SK-N-SH (cell line): ENCODE measurements around the gene SEMA3F.

Experiments used
- EZH2phosphoT487 ChIP-seq: fragments of 200-600 bp; sonication (generic); IDR thresholded peaks from 2 replicates; pipeline ENCODE4 v1.6.1; 2017; ENCODE audit warnings: low read depth, mixed run types, mild to moderate bottlenecking, antibody characterized with exemption, moderate library complexity, borderline replicate concordance
- NFIC ChIP-seq: IDR thresholded peaks from 2 replicates; pipeline ENCODE4 v1.4.0; 2012; ENCODE audit warnings: borderline replicate concordance
- NRF1 ChIP-seq: IDR thresholded peaks from 2 replicates; pipeline ENCODE4 v1.6.1; 2012; ENCODE audit warnings: low read depth, mild to moderate bottlenecking, low read length
- POLR2AphosphoS5 ChIP-seq: IDR thresholded peaks from 2 replicates; pipeline ENCODE4 v1.6.1; 2012; ENCODE audit warnings: low read depth, low read length
- RFX5 ChIP-seq: IDR thresholded peaks from 2 replicates; pipeline ENCODE4 v1.6.1; 2012; ENCODE audit warnings: mild to moderate bottlenecking, improper control_type of control experiment, low read length
- RXRA ChIP-seq: IDR thresholded peaks from 2 replicates; pipeline ENCODE4 v1.4.0; 2012; ENCODE audit warnings: low read depth, mild to moderate bottlenecking, borderline replicate concordance
- SMC3 ChIP-seq: IDR thresholded peaks from 2 replicates; pipeline ENCODE4 v1.6.1; 2012; ENCODE audit warnings: low read depth, low read length, improper control_type of control experiment
- TAF1 ChIP-seq: IDR thresholded peaks from 2 replicates; pipeline ENCODE4 v1.6.1; 2012; ENCODE audit warnings: low read depth, mild to moderate bottlenecking, low read length, moderate library complexity, borderline replicate concordance
- TF ChIP-seq, protein P1 (sequence below): fragments of 200-600 bp; sonication (generic); IDR thresholded peaks from 2 replicates; pipeline ENCODE4 v1.6.1; 2017; ENCODE audit warnings: antibody characterized with exemption, mild to moderate bottlenecking, moderate library complexity
- TF ChIP-seq, protein P2 (sequence below): IDR thresholded peaks from 2 replicates; pipeline ENCODE4 v1.4.0; 2012; ENCODE audit warnings: low read depth, borderline replicate concordance
- TF ChIP-seq, protein P3 (sequence below): IDR thresholded peaks from 2 replicates; pipeline ENCODE4 v1.6.1; 2012; ENCODE audit warnings: mild to moderate bottlenecking, low read depth, low read length, moderate library complexity

DNA sequence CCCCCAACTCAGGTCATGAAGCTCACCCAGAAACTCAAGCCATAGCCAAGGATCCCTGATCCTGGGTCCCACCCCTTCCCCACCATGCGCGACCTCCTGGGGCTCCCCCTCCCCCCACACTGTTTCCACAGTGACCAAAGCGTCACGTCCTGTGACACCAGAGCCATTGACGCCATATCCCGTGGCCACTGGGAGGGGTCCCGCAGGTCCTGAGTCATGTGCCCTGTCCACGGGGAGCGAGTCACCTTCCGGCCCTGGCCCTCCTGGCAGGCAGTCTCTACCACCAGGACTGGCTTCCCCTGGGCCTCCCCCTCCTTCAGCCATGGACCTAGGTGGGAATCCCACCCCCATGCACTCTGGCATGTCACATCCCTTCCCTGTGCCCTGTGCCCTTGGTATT is 15.6 kb downstream of the SEMA3F start:
- TF ChIP-seq, protein P1, sequence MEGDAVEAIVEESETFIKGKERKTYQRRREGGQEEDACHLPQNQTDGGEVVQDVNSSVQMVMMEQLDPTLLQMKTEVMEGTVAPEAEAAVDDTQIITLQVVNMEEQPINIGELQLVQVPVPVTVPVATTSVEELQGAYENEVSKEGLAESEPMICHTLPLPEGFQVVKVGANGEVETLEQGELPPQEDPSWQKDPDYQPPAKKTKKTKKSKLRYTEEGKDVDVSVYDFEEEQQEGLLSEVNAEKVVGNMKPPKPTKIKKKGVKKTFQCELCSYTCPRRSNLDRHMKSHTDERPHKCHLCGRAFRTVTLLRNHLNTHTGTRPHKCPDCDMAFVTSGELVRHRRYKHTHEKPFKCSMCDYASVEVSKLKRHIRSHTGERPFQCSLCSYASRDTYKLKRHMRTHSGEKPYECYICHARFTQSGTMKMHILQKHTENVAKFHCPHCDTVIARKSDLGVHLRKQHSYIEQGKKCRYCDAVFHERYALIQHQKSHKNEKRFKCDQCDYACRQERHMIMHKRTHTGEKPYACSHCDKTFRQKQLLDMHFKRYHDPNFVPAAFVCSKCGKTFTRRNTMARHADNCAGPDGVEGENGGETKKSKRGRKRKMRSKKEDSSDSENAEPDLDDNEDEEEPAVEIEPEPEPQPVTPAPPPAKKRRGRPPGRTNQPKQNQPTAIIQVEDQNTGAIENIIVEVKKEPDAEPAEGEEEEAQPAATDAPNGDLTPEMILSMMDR = no peak
- TF ChIP-seq RXRA (no peak), NFIC (peak; percentile 45; the same call in 1 of the 2 replicates), NRF1 (no peak), SMC3 (no peak), POLR2AphosphoS5 (no peak), EZH2phosphoT487 (no peak), TAF1 (no peak), RFX5 (no peak)
- TF ChIP-seq, protein P2, sequence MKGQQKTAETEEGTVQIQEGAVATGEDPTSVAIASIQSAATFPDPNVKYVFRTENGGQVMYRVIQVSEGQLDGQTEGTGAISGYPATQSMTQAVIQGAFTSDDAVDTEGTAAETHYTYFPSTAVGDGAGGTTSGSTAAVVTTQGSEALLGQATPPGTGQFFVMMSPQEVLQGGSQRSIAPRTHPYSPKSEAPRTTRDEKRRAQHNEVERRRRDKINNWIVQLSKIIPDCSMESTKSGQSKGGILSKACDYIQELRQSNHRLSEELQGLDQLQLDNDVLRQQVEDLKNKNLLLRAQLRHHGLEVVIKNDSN = peak; percentile 65; the same call in 1 of the 2 replicates
- TF ChIP-seq, protein P3, sequence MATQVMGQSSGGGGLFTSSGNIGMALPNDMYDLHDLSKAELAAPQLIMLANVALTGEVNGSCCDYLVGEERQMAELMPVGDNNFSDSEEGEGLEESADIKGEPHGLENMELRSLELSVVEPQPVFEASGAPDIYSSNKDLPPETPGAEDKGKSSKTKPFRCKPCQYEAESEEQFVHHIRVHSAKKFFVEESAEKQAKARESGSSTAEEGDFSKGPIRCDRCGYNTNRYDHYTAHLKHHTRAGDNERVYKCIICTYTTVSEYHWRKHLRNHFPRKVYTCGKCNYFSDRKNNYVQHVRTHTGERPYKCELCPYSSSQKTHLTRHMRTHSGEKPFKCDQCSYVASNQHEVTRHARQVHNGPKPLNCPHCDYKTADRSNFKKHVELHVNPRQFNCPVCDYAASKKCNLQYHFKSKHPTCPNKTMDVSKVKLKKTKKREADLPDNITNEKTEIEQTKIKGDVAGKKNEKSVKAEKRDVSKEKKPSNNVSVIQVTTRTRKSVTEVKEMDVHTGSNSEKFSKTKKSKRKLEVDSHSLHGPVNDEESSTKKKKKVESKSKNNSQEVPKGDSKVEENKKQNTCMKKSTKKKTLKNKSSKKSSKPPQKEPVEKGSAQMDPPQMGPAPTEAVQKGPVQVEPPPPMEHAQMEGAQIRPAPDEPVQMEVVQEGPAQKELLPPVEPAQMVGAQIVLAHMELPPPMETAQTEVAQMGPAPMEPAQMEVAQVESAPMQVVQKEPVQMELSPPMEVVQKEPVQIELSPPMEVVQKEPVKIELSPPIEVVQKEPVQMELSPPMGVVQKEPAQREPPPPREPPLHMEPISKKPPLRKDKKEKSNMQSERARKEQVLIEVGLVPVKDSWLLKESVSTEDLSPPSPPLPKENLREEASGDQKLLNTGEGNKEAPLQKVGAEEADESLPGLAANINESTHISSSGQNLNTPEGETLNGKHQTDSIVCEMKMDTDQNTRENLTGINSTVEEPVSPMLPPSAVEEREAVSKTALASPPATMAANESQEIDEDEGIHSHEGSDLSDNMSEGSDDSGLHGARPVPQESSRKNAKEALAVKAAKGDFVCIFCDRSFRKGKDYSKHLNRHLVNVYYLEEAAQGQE = no peak
